ENCODE measurements around the gene SARNP.

GRCh38 chr12:55797068-55797467 is 20.5 kb downstream of the SARNP start:
- no peak for TF ChIP-seq EZH2 (IDR thresholded peaks at IDR 0.05; ENCODE audit: borderline replicate concordance, low read depth, low read length, severe bottlenecking)
- peak; percentile 71 for TF ChIP-seq CTCF (IDR thresholded peaks at IDR 0.05; ENCODE audit: borderline replicate concordance, extremely low read depth, low read length, poor library complexity, severe bottlenecking)

Measured in DND-41 (cell line).